ENCODE measurements around the gene UAP1.
"Not testable (repeated sequence)": the region's sequence is repeated elsewhere in the genome, so short reads cannot be mapped to it uniquely, and the experiment has no call there.

Gene UAP1

DNA sequence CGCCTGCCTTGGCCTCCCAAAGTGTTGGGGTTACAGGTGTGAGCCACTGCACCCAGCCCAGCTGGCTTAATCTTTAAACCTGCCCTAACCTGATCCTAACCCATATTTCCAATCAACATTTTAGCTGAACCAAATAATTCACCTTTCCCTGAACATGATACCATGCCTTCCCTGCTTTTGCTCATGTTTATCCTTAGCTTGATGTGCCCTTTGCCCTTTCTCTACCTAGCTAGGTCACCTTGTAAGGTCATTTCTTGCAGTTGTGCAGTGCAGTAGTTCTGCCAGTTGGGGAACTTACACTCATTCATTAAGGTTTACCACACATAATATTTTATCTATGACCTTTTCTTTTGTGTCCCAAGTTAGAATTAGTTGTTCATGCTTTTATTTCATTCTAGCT lies 5.3 kb downstream of the UAP1 start:
- no peak for DNase-seq

DNA sequence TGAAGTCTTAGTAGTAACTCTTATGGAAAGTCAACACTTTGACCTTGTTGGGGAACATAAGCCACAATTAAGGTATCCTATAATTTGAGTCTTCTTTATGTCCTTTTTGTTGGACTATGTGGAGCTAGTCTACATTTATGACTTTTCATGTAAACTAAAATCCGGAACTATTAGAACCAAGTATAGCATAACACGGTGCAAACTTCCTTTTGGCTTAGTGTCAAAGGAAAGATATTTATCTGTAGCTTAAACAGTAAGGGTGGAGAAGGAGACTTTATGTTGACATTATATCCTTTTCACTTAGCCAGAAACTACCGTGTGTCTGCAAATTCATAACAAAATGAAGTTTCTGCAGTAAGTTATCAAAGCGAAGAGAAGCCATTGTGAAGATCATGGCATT lies 7.3 kb downstream of the UAP1 start:
- DNase-seq: no peak

DNA sequence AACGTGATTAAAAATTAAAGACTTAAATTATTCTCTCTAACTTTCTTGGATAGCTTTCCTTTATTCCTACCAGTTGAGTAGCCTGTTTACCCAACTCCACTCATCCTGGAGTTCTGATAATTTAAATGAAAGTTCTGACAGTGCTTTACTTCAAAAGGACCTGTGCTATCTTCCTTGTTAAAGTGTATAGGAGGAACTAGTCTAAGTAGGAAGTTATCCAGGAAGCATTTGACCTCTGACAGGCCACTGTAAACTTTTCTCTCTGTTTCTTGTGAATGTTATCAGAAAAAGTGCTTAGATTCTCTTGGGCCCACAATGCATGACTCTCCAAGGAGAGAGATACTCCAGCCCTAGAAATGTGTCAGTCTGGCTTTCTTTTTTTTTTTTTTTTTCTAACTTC lies 9.2 kb downstream of the UAP1 start:
- DNase-seq: no peak

DNA sequence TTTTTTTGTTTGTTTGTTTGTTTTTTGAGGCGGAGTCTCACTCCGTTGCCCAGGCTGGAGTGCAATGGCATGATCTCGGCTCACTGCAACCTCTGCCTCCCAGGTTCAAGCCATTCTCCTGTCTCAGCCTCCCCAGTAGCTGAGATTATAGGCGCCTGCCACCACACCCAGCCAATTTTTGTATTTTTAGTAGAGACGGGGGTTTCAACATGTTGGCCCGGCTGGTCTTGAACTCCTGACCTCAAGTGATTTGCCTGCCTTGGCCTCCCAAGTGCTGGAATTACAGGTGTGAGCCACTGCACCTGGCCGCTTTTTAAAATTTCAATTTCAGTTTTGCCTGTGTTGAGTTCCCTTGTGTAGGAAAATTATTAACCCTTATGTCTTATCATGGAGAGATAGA lies 9.6 kb downstream of the UAP1 start:
- not testable (repeated sequence) for DNase-seq

DNA sequence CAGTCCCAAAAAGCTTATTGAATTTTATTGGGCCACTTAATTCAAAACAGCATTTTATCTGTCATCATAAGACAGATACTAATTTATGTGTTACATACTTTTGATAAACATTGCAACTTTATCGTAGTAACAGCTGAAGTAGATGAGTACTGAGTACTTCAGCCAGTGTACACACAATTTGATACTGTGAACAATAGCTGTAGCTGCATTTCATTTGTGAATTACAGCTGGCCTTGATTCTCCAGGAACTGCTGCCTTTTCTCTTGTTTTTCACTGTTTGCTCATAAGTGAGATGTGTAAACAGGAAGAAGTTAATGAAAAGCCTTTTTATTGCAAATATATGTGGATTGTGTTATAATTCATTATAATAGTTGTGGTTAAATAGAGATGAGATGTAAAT lies 10.2 kb downstream of the UAP1 start:
- DNase-seq: no peak

DNA sequence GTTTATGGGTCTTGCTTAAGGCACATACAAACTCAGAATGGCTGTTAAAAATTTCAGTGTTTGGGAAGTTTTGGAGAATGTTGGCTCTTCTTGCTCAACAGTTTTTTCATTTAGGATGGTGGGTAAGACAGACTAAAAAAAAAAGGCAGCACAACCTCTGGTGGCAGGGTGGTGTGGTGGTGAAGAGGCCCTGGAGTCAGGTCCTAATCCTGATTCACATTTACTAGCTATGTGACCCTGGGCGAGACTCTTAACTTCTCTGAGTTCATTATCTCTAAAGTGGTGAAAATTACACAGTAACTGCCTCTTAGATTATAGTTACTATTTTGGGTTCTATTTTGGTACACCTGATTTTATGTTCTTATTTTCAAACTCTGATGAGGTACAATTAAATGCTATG lies 11.6 kb downstream of the UAP1 start:
- DNase-seq: no peak

DNA sequence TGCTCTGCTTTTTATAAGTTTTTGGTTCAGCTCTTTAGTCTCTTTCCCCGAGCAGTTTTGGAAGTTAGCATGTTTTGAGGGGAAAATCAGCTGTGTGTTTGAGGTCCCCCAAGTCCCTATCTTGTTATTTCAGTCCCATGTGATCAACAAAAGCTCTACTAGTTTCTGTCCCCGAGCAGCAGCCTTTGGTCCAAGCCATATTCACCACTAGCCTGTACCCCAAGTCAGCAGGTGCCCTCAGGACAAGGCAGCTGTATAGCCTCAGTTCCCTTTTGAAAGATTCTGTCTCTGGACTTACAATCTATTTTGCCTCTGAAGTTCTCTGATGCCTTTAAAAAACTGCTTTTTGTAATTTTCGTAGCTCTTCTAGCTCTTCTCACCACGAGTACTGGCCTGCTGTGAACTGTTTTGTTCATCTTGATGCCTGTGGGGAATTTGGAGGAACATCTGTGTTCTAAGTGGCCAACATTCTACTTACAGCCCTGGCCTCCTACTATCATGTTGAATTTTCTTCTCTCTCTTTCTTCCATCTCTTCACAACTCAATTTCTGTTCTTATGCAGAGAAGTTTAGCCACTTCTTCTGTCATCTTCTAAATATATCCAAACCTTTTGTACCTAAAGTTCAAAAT lies 16.7 kb downstream of the UAP1 start:
- DNase-seq: no peak

DNA sequence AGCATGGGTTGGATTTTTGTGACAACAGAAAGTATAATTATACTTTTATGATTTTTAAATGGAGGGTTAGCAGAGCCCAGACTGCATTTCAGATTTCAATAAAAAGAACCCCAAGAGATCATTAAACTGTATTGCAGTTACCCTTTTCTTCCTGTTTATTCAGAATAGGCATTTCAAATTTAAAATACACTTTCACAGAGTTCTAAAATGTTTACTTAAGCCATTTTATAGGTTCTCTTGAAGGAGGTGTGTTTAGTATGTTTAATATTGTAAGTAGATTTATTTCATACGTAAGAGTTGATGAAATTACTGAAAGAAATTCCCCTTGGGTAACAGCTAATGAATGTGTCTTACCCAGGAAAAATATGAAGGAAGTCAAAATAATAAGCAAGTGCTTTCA lies 17.4 kb downstream of the UAP1 start:
- DNase-seq: no peak

DNA sequence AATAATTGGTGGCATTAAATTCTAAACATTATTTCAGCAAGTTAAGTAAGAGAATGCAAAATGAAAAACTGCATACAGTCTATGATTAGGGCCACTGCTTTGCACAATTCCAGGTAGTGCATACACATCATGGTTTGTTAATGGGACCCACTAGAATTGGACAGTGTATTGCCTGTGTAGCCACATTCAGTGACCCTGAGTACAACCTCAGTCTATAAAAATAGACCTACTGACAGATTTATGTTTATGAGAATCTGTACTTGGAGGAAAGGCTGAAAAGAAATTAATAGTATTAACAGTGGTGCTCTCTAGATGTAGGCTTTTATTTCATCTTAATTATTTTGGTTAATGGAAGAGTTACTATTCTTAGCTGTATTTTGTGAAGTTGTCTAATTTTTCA lies 18.8 kb downstream of the UAP1 start:
- no peak for DNase-seq

DNA sequence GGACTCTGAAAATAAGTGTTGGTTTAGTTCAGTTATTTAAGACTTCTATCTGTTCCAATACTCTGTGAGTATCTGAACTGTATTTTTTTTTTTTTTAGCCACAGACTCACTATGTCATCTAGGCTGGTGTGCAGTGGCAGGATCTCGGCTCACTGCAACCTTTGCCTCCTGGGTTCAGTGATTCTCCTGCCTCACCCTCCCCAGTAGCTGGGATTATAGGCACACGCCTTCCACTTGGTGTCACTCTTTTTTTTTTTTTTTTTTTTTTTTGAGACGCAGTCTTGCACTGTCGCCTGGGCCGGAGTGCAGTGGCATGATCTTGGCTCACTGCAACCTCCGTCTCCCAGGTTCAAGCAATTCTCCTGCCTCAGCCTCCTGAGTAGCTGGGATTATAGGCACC lies 21.4 kb downstream of the UAP1 start:
- not testable (repeated sequence) for DNase-seq

DNA sequence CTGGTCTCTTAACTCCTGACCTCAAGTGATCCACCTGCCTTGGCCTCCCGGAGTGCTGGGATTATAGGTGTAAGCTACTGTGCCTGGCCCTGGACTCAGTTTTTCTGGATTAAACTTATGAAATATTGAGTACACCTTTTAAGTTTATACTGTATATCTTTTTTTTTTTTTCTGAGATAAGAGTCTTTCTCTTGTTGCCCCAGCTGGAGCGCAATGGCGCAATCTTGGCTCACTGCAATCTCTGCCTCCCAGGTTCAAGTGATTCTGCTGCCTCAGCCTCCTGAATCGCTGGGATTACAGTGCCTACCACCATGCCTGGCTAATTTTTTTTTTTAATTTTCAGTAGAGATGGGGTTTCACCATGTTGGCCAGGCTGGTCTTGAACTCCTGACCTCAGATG lies 23.6 kb downstream of the UAP1 start:
- DNase-seq: not testable (repeated sequence)

DNA sequence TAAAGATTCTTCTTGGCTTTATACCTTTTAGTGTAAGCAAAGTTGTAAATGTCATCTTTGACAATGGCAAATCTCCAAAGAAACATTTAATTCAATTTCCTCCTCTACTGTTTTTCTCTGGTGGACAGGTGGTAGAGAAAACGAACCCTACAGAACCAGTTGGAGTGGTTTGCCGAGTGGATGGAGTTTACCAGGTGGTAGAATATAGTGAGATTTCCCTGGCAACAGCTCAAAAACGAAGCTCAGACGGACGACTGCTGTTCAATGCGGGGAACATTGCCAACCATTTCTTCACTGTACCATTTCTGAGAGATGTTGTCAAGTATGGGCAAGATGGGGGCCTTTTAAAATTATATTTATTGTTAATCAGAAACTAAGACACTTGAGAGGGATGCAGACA lies 25.8 kb downstream of the UAP1 start:
- DNase-seq: no peak

DNA sequence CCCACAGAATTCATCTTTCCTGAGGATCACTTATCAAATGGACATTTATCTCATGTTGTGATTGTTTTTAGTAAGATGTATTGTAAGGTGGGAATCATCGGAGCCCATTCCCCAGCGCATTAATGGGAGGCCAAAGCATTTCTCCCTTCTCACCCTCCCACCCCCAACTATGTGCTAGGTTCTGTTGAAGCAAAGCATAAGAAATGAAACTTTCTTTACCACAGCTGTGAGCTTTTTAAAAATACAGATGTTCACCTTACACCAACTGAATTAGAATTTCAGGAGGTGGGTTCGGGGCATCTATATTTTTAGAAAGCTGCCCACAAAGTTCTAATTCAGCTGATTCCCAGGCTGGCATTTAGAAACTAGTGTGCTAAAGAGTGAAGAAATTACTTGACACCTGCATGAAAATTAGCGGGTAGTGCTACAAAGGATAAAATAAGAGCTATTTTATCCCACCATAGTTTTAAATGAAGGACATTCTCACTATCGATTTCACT lies 26.3 kb downstream of the UAP1 start:
- DNase-seq: no peak

DNA sequence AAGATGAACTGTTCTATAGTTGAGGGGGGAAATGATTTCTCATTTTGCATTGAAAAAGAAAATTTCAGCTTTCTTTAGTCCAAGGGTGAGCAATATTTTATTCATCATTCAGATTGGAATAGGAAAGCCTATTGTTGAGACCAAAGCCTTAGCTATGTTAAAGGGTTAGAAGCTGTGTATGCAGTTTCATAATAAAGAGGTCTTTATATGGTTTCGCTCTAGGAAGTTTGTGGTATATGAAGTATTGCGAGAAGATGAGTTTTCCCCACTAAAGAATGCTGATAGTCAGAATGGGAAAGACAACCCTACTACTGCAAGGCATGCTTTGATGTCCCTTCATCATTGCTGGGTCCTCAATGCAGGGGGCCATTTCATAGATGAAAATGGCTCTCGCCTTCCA lies 28.6 kb downstream of the UAP1 start:
- DNase-seq: no peak

DNA sequence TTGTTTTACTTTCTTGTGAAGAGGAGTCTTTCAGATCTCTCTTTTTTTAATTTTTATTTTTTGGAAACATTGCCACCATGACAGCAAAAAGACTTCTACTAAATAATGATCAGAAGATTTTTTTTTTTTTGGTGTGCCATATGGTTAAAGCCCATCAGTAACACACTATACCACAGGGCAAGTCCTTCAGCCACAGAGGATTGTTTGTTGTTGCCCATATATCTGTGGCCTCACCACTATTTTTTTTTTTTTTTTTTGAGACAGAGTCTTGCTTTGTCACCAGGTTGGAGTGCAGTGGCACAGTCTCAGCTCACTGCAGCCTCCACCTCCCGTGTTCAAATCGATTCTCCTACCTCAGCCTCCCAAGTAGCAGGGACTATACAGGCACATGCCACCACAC lies 29.2 kb downstream of the UAP1 start:
- DNase-seq: no peak

DNA sequence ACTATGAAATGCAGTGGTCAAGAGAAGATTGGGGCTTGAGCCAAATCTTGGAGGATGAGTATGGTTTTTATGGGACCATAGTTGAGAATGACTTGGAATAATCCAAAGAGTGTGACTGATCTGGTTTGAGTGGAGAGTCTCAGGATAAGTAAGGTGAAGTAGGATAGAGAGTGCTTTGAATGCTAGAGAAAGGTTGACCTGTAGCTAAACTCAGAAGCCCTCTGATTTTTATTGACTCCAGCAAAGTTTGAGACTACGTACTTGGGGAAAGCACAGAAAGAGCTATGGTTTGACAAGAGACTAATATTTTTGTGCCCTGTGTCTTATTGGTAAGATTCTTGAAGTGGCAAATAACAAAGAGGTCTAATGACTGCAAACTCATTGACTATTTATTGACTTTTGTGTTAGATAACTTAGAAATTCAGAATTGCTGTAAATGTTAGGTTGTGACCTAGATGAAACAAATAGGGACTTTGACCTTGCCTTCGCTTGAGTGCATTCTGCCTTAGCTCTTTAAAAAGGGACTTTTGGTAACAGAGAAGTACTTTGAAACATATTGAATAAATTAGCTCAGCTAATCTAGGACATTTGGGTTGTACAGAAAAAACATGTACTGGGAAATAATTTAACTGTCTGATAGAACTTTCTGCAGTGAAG lies 35.1 kb downstream of the UAP1 start:
- no peak for DNase-seq

DNA sequence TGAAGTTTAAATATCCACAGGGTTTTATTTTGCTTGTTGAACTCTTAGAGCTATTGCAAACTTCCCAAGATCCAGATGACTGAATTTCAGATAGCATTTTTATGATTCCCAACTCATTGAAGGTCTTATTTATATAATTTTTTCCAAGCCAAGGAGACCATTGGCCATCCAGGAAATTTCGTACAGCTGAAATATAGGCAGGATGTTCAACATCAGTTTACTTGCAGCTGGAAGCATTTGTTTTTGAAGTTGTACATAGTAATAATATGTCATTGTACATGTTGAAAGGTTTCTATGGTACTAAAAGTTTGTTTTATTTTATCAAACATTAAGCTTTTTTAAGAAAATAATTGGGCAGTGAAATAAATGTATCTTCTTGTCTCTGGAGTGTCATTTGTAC lies 37.9 kb downstream of the UAP1 start:
- no peak for DNase-seq

DNA sequence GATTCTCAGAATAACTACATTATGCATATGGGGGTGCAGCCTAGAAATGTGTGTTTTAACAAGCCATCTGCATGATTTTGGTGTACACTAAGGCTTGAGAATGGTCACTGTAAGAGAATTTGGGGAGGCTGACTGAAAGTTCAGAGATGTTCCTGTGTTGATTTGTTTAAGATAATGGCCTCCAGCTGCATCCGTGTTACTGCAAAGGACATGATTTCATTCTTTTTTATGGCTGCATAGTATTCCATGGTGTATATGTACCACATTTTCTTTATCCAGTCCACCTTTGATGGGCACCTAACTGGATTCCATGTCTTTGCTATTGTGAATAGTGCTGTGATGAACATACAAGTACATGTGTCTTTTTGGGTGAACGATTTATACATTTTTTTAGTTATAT lies 41.6 kb downstream of the UAP1 start:
- not testable (repeated sequence) for DNase-seq

DNA sequence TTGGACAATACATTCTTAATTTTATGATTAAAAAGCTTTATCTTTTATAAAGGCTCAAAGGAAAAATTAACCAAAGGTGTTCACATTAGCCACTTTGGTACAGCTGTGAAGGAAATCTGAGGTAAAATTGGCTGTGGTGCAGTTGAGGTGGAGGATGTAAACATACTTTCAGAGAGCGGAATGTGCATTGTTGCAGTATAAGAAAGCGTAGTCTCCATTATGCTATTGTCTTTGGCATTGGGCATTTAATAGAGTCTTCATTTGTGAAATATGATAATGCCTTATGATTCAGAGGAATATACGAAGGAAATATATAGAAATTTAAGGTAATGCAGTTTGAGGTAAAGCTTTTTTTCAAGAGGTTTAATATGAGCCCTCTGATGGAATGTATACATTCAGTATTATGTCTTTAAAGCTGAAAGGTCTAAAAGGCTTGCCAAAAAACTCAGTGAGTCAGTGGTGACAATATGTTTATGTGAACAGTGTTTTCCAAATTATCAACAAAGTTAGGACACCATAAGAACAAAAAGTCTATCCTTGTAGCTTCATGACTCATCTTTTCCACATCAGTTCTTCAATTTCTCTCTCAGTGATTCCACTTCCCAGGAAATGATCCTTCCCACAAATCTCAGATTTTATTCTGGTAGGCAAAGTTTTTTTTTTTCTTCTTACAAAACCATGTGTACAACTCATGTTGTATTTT lies 43.9 kb downstream of the UAP1 start:
- DNase-seq: no peak

DNA sequence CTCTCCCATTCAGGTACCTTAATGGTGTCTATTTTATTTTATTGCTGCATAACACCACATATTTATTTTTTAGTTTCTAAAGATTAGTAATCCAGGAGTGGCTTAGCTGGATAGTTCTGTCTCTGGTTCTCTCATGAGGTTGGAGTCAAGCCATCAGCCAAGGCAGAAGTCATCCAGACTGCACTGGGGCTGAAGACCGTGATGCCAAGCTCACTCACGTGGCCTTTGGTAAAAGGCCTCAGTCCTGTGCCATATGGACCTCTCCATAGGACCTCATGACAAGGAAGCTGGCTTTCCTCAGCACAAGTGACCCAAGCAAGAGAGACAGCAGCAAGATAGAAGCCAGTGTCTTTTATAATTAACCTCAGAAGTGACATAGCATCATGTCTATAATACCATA lies 47.8 kb downstream of the UAP1 start:
- no peak for DNase-seq

DNA sequence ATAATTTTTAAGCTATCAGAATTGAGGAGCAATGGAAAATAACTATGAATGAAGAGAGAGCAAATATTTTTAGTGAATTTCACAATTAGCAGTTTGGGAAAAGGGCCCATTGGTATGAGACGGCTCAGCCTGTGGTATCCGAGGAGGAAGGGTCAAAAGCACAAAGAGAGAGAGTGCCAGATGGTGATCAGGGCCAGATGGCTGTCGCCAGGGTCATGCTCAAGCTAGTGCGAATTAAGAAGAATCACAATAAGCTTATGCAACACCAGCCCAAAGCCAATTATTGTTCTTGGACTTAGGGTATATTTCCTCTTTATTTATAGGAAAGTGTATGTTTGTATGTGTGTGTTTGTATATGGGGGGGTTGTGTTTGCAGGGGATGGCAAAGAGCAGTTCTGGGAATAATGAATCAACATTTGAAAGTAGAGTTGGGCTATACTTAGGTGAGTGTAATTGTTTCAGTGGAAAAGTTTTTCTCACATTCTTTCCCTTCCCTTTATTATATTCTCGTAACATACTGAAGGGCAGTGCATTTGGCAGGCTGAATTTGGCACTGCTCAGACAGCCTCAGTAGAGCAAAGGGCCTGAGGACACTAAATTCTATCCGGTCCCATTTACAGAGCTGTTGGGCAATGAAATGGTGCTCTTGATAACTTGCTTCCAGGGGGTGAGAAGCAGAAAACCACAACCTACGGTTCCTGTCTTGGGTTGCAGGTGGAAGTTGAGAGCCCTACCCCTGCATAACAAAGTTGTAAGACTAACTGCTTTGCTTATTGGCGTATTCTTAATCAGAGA lies 51.3 kb downstream of the UAP1 start:
- no peak for DNase-seq

DNA sequence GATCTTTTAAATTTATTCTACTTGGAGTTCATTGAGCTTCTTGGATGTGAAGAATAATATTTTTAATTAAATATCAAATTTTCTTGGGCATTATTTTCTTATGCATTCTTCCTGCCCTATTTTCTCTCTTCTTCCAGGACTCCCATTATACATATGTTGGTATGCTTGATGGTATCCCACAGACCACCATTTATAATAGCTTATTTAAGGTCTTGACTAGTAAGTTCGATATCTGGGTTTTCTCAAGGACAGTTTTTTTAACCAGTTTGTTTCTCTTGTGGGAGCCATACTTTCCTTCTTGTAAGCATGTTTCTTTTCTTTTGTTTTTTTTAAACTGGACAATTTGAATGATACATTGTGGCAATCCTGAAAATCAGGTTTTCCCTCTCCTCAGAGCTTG lies 55.3 kb downstream of the UAP1 start:
- DNase-seq: no peak

DNA sequence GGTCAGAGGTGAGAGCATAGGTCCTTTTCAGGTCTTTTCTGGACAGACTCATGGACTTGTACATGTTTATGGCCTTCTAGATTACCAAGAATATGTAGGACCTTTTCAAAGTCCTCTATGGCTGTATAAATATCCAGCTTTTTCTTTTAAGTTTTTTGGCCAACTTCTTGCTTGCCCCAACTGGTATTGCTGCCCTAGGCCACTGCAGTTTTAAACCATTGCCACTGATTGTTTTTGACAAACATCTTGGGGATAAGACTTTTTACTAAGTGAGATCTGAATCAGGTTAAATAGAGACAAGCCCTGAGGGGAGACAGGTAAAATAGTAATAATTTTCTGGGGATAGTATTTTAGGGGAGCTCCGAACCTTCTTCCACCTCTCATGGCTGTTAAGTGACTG lies 56.0 kb downstream of the UAP1 start:
- no peak for DNase-seq

DNA sequence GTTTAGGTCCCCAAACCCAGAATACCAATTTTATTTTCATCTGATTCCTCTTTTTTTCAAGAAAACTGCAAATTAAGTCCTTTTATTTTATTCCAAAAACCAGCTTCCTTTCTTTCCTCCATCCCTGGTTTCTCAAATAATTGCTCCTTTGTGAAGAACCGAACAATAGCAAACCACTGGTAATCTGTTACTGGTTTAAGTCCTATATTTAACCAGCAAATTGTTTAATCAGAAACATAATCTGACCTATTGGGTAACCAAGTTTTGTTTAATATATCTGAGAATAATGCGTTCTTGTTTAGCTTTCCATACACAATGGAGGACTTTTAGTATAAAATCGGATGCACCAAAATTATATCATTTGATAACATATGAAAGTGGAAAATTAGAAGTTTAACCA lies 57.6 kb downstream of the UAP1 start:
- no peak for DNase-seq
